Measurements from ENCODE around the gene PCID2.
"Not testable (repeated sequence)": the region's sequence is repeated elsewhere in the genome, so short reads cannot be mapped to it uniquely, and the experiment has no call there.

PCID2 gene

DNA sequence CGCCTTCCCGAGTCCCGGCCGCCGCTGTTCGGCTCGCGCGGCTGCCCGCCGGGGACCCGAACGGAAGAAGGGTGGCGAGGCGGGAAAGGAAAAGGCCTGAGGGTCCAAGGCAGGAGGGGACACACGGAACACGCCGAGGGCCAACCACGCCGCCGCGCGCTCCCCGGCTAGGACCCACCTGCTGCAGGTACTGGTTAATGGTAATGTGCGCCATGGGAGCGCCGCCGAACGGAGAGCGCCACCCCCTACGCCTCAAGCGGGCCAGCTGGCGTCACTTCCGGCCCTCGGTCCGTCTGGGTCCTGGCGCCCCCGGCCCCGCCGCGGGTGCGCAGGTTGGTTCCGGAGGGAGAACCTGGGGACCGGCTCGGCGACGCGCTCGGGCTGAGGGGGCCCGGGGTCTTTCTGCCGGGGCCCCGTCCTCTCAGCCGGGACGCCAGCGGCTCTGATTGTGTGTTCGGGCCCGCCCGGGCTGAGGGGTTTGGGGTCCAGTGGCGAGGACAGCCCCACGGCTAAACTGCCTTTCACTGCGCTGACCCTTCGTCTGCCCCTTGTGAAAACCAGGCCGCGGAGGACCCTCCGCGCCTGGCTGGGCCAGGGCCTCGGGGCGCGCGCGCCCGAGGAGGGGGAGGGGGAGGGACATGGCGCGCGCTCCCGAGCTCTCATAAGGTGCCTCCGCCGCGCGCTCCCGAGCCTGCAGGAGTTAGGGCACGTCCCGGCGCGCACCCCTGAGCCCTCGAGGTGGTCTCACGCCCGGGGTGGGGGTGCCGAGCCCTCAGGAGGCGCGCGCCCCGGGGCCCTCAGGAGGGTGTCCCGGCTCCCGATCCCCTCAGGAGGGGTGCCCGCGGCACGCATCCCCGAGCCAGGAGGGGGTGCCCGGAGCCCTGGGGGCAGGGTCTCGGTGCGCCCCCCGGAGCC is at the start of gene PCID2:
Gene PCID2, minus strand, starts transcription at position 249 of the 915 bp plus-strand sequence. Its CDS starts 35 bp downstream, at position 214.
- DNase-seq (ENCODE audit: low spot score) = peak; percentile 95

DNA sequence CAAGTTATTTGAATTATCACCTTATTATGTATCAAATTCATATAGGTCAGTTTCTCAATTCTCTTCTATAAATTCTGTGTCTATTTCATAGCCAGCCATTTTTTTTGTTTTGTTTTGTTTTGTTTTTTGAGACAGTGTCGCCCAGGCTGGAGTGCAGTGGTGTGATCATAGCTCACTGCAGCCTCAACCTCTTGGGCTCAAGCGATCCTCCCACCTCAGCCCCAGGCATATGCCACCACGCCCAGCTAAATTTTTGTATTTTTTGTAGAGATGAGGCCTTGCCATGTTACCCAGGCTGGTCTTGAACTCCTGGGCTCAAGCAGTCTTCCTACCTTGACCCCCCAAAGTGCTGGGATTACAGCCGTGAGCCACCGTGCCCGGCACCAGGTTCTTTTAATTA is 49.4 kb upstream of the PCID2 start:
- DNase-seq (ENCODE audit: low spot score) = not testable (repeated sequence)

DNA sequence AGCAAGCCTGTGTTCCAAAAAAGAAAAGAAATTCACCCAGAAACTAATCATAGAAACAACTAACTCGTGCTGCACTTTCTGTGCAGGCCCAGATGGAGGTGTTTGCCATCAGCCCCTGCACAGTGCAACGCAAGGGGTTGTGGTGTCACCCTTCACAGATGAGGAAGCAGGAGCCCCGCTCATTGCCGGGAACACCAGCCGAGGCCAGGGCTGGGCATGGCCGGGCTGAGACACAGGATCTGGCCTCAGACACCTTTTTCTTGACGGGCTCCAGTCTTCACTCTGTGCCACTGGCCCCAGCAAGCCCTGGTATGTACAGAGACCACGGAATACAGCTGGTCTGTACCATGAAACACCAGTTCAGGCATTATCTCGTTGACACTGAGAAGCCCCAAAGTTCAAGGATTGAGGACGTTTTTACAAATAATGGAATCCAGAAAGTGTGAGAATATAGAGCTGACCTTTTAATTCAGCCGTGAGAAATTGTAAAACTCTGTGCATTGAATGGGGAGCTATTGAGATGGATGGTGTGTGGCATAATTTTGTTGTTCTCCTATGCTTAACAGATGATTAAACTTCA is 44.1 kb upstream of the PCID2 start:
- no peak for DNase-seq (ENCODE audit: low spot score)

DNA sequence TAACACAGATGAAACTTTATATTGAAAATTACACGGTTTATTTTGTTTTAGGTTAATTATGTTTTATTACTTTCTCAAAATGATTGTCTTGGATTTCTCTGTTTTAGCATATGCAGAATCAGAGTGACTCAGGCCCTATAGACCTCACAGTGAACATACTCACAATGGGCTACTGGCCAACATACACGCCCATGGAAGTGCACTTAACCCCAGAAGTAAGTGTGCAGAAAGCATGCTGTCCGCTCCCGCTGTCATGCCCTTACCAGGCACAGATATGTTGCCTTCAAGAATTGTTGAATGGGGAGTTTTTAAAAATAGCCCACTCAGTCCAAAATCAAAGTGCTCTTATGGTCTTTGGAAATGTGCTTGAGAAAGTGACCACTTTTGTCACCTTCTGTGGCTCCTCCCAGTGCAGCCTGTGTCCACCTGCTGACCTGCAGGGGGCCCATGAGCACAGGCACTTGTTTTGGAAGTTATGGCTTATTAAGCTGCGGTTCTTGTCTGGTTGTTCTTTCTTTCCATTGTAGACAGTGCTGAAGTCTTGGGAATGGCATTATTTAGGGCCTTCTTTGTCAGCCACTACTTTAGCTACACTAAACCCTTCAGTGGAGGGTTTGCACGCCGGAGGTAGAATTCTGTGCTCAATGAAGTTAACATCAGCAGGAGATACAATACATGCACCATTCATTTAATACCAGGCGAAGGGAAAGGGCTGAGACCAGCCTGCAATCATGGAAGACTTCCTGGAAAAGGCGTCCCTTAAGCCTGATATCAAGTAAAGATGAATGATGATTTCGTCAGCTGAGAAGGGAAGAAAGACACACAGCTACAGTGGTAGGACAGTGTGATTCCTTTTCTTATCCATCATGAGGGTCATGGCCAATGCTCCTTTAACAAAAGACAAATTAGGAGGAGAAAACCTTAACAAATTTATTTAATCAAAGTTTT is 37.7 kb upstream of the PCID2 start:
- DNase-seq (ENCODE audit: low spot score) = no peak

DNA sequence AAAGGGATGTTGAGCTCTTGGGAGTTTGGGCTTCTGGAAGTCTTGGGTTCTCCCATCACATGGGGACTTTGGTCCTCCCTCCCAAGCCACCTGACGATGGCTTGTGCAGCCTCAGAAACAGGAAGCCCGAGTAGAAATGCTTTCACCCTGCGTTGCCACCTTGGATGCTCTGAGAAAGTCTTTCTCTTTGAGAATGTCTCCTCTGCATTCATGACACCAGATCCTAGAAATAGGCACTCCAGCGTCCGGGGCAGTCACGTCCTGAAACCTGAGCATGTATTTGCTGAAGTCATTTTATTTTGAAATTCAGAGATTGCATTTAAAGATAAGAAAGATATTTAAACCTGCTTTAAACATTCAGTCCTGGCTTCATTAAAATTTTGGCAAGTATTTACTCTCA is 35.4 kb upstream of the PCID2 start:
- no peak for DNase-seq (ENCODE audit: low spot score)

DNA sequence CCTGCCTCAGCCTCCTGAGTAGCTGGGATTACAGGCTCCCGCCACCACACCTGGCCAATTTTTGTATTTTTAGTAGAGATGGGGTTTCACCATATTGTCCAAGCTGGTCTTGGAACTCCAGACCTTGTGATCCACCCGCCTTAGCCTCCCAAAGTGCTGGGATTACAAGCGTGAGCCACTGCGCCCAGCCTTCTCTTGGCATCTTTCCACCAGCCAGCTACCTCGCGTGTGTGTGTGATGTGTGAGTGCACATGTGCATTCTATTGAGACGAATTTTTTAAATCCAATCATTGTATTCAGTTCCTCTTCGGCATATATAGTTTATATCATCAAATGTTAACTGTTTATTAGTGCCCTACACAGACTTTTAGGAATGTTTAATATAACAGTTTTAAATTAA is 33.2 kb upstream of the PCID2 start:
- DNase-seq (ENCODE audit: low spot score) = not testable (repeated sequence)

DNA sequence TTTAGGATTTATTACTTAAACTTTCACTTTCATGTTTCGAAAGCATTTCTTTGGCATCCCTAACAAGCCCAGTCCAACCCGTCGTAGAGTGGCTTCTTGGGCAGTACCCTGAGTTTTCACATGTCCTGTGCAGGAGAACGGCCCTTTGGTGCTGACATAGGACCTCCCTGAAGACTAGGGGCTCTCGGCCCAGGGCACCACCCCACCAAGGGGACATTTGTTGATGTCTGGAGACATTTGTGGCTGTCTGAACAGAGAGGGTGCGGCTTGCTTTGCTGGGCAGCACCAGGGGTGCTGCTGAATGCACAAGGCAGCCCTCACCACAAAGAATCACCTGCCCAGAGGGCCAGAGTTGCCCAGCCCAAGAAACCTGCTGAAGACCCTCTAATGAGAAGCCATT is 31.5 kb upstream of the PCID2 start:
- no peak for DNase-seq (ENCODE audit: low spot score)

DNA sequence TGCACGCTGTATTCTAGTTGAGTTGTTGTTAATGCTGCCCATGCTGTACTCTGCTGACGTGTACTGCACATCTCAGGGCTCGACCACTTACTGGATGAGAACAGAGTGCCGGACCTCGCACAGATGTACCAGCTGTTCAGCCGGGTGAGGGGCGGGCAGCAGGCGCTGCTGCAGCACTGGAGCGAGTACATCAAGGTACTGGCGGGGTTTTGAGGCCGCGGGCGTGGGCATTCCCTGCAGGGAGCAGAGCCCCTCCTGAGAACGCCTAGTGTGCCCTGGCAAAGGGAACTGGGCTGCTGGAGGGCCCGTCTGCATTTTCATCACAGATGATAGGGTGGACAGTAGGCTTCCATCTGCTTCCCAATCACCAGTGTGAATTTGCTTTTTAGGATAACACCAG is 30.9 kb upstream of the PCID2 start:
- DNase-seq (ENCODE audit: low spot score) = no peak

DNA sequence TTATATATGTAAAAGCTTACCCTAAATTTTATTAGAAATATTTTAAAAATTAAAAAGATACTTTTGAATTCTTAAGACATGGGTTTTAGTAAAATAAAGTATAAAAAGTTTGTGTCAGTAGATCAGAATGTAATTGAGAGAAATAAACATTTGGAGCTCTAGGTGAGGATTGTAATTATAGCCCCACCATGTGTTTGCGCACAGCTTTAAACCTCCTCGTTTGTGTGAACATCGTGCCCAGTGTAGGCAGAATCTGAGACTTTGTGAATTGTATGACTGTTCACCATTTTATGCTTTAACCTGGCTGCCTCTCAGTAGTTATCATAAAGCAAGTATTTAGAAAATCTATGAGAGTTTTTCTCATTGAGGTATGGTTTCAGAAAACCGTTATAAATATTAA is 30.1 kb upstream of the PCID2 start:
- DNase-seq (ENCODE audit: low spot score) = no peak

DNA sequence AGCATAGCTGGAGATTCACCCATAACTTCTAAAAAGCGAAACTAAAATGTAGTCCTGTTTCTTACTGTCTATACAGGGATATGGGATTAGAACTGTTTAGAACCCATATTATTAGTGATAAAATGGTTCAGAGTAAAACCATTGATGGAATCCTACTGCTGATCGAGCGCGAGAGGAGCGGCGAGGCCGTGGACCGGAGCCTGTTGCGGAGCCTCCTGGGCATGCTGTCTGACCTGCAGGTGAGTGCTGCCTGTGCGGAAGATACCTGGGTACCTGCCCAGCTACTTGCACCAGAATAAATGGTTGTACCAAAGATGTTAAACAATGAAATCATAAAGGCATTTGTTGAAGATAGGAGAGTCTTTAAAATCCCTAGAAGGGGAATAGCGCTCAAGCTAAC is 24.6 kb upstream of the PCID2 start:
- DNase-seq (ENCODE audit: low spot score) = no peak

DNA sequence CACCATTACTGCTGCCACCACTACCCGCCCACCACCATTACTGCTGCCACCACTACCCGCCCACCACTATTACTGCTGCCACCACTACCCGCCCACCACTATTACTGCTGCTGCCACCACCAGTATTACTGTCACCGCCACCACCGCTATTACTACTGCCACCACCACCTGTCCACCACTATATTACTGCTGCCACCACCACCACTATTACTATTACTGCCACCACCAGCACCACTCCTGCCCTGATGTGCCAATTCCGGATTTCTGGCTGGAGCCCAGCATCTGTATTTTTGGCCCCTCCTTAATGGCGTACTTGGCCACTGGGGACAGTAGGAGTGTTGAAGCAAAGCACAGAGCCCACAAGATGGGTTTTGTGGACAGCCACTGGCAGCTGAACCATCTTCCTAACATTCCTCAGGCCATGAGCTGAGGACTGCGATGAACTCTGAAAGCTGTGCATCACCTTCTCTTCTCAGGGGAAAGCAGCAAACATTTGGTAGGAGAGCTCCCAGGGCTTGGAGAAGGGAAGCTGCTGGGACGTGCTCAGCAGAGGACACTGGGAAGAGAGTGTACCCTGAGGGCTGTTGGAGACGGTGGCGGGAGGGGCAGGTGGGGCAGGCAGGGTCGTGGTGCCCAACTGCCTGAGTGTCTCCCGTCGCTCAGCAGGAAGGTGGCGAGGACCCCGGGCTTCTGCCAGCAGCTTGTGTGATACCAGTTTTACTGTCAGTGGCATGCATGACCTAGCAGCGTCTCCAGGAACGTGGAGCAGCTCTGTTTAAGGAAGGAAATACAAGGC is 23.9 kb upstream of the PCID2 start:
- DNase-seq (ENCODE audit: low spot score) = no peak

DNA sequence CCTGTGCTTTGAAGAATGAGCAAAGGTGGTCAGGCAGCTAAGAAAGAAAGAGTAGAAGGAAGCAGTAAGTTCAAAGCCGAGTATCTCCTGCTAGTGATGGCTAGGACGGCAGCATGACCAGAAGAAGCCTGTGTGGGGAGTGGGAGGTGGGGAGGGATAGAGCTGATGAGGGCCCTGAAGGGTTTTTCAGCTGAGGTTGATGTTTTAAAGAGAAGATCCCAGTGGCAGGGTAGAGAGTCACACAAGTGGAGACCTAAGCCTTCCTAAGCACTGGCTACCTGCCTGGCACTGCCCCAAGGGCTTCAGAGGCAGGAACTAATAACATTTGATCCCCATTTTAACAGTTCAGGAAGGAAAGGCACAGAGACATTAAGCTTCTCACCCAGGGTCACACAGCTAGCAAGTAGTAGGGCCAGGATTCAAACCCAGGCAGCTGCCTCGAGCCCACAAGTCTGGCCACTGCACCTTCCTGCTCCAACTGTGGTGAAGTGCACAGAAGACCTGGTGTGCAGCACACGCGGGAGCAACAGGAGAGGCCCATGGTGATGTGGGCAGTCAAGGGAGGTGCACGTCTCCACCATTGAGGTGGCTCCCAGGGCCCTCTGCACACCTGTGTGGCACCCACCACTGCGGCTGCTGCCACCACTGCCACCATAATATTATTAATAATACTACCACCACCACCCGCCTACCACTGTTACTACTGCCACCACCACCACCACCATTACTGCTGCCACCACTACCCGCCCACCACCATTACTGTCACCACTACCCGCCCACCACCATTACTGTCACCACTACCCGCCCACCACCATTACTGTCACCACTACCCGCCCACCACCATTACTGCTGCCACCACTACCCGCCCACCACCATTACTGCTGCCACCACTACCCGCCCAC is 23.1 kb upstream of the PCID2 start:
- no peak for DNase-seq (ENCODE audit: low spot score)

DNA sequence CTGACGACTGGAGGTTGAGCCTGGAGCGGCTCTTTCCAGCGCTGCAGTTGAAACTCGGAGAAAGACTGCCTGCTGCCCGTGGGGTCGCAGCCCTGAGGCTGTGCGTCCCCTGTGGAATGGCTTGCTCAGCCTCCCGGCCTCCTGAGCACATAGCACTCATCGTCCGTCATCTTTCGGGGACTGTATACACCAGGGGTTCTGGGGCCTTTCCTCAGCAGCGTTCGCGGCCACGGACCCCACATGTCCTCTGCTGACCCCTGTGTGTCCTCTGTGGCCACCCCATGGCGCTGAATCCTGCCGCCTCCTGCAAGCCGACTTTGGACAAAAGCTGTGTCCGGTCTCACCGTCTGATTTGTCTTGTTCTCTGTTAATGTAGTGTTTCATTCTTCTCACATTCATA is 21.3 kb upstream of the PCID2 start:
- no peak for DNase-seq (ENCODE audit: low spot score)

DNA sequence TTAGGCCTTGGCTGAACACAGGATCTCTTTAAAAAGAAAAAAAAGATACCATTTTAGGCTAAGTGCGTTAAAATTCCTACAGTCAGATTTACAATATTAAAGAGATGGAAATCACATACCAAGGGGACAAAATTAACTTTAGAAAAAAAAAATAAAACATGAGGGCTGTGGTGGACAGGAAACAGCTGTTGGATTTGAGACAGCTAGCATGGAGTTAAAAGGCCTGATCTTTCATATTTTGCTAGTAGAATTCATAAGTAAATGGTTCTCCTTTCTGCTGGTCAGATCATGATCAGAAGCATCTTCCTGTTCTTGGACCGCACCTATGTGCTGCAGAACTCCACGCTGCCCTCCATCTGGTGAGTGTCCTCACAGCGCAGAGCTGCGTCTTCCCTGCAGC is 20.7 kb upstream of the PCID2 start:
- no peak for DNase-seq (ENCODE audit: low spot score)

DNA sequence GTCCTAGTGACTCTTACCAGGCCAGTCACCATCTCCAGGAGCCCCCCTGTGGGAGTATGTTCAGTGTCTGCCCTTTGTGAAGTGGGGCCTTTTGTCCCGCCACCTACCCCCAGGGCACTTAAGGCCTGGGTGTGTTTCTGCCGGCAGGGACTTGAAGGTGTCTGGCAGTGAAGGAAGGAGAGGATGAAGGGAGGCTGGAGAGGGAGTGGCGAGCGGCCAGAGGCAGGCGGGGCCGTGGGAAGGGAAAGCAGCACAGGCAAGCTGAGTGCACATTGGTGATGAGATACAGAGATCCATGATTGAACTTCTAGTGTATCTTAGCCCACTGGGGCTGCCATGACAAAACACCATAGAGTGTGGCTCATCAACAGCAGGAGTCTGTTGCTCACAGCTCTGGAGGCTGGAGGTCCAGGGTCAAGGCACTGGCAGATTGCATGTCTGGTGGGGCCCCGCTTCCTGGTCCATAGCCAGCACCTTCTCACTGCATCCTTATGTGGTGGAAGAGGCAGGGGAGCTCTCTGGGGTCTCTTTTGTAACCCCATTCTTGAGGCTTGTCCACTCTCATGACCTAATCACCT is 18.5 kb upstream of the PCID2 start:
- DNase-seq (ENCODE audit: low spot score) = no peak

DNA sequence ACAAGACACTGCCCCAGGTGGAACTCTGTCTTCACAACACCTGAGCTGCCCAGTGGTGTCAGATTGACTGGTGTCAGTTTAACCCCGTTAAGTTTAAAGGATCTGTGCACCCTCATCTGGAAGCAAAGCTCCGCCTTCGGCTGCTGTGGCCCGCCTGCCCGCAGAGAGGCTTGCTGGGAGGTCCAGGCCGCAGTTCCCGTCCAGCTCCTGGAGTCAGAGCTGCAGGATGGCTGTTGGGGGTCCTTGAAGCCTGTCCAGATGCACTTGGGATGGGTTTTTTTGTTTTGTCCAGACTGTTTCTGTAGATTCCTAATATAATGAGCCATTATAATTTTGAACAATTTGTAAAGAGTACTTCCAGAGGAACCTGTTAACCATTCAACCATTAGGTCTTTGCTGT is 17.0 kb upstream of the PCID2 start:
- DNase-seq (ENCODE audit: low spot score) = no peak

DNA sequence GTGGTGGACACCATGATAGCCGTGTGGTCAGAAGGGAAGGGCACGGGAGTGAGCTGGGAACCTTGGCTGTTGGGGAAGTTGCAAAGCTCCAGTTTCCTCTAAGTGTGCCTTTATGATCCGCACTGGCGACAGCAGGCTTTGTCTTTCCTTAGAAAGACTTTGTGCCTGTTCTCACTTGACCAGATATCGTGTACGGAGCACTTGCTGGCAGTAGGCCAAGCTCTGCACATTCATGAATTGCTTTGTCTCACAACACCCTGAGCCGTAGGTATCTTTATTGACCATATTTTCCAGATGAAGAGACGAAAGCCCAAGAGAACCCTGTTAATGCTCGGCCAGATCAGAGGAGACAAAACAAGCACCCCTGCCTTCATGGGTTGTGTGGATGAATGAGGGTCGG is 16.0 kb upstream of the PCID2 start:
- no peak for DNase-seq (ENCODE audit: low spot score)

DNA sequence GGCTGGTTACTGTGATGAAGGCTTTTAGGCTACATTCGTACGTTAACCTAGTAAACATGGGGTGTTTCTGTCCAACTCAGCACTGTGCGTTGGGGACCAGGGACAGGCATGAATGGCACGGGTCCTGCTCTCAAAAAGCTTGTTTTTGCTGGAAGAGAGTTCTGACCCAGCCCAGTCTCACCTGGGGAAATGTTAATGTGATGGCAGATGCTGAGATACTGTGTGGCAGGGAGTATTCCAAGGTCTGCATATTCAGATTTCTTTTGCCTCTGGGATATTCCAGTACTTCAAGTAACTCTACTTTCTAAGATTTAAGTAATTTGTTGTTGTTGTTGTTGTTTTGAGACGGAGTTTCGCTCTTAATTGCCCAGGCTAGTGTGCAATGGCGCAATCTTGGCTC is 14.6 kb upstream of the PCID2 start:
- no peak for DNase-seq (ENCODE audit: low spot score)

DNA sequence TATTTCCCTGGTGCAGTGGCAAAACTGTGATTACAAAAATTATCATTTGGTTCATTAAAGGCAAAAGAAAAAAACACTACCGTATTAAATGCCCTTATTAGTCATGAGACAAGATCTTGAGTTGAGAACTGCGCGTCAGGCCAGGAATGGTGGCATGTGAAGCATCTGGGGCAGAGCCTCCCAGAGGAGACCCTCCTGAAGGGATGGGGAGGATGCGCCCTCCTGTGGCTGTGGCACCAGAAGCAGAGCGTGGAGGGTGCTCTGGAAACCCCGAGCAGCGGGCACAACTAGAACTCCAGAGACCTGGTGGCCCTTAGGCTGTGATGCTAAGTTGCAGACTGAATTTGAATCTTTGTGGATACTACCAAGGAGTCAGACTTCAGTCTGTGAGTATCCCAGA is 12.4 kb upstream of the PCID2 start:
- DNase-seq (ENCODE audit: low spot score) = no peak

DNA sequence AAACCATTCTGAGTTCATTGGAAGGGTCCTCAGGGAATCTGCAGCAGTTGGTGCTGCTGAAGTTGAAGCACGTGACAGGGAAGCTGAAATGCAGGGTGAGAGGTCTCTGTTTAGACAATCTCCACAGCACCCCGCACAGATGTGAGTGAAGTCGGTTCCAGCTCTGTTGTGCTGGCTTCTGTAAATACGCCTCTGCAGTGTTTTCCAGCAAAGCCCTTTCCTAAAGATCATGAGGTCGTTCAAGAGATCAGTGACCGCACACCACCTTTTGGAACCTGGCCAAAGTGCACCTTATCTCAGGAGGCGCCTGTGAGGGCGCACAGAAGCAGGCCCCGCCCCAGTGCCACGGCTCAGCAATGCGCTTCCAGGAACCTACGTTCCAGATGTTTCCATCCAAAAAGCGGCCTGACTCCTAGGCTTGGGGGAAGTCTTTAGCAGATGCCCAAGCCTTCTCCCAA is 11.7 kb upstream of the PCID2 start:
- DNase-seq (ENCODE audit: low spot score) = no peak
